HG02623 (cell line): Measurements from ENCODE around the gene HSBP1L1.
"Not testable (repeated sequence)": the region's sequence is repeated elsewhere in the genome, so short reads cannot be mapped to it uniquely, and the experiment has no call there.

Source experiments
- ATAC-seq: cut with Tn5 transposase; IDR thresholded peaks from one replicate; pipeline ENCODE4 v1.9.1; 2021; ENCODE audit warnings: moderate library complexity; ENCODE audit not compliant: unreplicated experiment

Gene HSBP1L1

DNA sequence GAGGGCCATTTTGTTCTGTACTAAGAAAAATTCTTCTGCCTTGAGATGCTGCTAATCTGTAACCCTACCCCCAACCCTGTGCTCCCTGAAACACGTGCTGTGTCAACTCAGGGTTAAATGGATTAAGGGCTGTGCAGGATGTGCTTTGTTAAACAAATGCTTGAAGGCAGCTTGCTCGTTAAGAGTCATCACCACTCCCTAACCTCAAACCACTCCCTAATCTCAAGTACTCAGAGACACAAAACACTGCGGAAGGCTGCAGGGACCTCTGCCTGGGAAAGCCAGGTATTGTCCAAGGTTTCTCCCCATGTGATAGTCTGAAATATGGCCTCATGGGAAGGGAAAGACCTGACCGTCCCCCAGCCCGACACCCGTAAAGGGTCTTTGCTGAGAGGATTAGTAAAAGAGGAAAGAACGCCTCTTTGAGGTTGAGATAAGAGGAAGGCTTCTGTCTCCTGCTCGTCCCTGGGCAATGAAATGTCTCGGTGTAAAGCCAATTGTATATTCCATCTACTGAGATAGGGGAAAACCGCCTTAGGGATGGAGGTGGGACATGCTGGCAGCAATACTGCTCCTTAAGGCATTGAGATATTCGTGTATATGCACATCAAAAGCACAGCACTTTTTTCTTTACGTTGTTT, 4.2 kb upstream of the HSBP1L1 start:
- ATAC-seq = not testable (repeated sequence)

- no peak for ATAC-seq
These were observed 3.4 kb upstream of the HSBP1L1 start for GRCh38 chr18:79960921-79961526.

- ATAC-seq = no peak
These were observed 2.7 kb upstream of the HSBP1L1 start for GRCh38 chr18:79961527-79962291.

DNA sequence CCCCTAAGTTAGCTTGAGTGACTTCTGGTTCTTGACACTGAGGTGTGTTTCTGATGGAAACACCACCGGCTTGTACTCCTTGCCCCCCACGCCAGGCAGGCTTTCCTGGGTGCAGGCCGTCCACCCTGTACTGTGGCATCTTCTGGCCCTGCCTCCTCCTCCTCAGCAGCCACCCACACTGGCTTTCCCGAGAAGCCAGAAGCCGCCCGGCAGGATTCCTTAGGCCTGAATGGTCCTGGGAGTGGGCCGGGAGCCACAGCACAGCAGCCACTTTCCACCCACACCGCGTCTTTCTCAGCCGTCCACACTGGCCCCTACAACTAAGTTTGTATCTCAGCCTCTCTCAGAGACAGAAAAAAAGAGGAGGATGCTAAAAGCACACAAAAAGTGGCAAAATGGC, 2.1 kb upstream of the HSBP1L1 start:
- ATAC-seq = no peak

GRCh38 chr18:79962835-79963657, 1.4 kb upstream of the HSBP1L1 start:
- ATAC-seq = peak; percentile 48

DNA sequence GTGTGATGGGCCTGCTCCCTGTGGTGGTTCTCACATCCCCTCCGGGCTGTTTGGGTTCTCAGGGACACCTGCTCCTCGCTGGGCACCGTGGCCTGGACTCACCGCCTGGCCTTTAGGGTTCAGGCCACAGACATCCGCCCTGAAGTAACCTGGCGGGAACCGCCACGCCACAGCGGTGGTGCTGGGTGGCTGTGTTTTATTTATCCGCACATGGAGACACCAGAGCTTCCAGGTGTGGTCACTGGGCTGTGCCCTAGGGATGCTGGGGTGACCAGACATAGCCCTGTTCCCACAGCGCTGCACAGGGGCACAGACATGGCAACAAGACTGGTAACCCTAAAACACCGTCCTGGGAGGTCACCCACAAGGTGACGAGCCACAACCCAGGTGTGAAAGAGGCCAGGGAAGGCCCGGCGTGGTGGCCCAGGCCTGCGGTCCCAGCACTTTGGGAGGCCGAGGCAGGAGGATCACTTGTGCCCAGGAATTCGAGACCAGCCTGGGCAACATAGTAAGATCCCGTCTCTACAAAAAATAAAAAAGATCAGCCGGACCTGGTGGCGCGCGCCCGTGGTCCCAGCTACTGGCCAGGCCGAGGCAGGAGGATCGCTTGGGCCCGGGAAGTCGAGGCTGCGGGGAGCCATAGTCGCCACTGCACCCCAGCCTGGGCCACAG, 649 bp upstream of the HSBP1L1 start:
- ATAC-seq = no peak

DNA sequence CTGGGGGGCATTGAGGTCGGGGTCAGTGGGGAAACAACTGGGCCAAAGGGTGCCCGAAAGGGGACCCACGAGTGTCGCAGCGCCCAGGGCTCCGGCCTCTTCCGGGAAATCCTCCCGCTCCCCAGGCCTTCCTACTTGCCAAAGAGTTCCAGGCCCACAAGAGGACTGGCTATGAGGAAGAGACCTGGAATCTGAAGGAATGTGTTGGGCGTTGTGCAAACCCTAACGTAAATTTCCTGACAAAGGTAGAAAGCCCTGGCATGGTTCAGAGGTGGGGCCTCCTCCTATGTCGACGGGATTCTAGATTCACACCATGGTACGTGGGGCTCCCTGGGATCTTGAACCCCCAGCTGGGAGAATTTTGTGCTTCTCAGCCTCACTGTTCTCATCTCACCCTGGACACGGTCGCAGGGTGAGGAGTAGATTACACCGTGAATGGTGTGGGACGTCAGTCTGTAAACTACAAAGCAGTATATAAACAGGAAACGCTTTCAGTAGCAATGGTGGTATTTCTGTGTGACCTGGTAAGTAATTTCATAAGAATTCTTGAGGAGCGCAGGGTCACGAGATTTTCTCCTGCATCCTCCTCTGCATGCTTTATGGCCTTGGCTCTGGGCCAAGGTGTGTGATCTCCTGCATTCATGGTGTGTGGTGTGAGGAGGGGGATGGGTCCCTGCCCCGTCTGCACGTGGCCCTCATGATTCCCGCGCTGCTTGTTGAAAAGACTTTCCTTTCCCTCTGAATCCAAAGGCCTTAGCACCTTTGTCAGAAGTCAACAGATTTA, 868 bp downstream of the HSBP1L1 start:
- no peak for ATAC-seq

GRCh38 chr18:79970419-79971133, 6.1 kb downstream of the HSBP1L1 start:
- ATAC-seq = no peak

- no peak for ATAC-seq
These were observed 6.9 kb downstream of the HSBP1L1 start for GRCh38 chr18:79971211-79971952.

GRCh38 chr18:79971986-79972385, 7.5 kb downstream of the HSBP1L1 start:
- ATAC-seq = no peak

DNA sequence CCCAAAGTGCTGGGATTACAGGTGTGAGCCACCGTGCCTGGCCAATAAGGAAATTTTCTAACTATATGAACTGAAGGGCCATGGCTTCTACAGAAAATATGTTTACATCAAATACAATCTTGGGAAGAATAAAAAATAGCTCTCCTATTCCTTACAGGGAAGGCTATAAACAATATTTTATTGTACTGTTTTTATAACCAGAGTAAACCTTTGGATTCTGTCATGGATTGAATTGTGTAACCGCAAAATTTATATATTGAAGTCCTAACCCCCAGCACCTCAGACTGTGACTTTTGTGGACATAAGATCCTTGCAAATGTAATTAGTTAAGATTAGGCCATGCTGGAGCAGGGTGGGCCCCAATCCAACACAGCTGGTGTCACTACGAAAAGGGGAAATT, 8.3 kb downstream of the HSBP1L1 start:
- ATAC-seq = no peak

DNA sequence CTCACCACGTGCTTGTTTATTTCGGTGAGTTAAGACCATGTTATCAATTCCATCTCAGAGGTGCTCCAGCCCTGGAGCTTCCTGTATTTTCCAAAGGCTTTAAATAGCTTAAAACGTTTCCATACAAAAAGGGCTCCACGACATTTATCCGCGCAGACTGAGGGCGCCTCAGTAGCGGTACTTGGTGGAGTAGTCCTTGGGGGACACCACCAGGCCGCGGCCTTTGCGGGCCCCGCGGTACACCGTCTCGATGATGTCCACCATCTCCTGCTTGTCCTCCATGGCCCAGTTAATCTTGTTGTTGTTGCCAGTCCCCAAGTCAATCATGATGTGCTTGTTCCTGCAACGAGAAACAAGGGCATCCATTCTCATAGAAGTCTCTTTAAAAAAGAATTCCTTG, 9.1 kb downstream of the HSBP1L1 start:
- no peak for ATAC-seq

GRCh38 chr18:79974025-79974654, 9.7 kb downstream of the HSBP1L1 start:
- no peak for ATAC-seq

GRCh38 chr18:79975043-79975442, 10.6 kb downstream of the HSBP1L1 start:
- no peak for ATAC-seq

- ATAC-seq = no peak
These were observed 11.7 kb downstream of the HSBP1L1 start for GRCh38 chr18:79975985-79976680.

GRCh38 chr18:79979843-79980242, 15.4 kb downstream of the HSBP1L1 start:
- no peak for ATAC-seq

DNA sequence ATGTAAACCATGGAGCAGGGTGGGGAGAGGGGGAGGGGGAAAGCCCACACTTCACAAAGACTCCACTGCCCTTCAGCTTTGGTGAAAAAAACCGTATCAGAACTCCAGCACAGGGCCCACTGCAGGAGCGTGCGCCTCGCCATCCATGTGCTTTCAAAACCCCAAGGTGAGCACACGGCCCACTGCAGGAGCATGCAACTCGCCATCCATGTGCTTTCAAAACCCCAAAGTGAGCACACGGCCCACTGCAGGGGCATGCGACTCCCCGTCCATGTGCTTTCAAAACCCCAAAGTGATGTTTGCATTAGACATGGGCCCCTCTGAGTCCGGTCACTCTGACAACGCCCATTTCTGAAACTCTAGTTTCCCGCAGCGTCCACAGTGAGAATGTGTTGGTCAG, 16.1 kb downstream of the HSBP1L1 start:
- no peak for ATAC-seq

DNA sequence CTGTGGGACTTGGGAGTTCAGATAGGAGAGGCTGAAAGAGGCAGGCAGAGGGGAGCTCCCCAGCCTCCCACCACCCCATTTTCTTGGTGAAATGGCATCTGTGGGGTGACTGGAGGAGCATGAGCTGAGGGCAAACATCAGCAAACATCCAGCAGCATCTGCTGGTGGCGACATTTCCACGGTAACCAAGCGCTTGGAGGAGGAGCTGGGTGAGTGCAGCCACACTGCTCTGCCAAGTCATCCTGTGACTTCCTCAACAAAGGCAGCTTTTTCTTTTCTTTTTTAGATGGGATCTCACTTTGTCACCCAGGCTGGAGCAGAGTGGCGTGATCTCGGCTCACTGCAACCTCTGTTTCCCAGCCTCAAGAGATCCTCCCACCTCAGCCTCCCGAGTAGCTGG, 18.3 kb downstream of the HSBP1L1 start:
- ATAC-seq = no peak
